SK-N-SH (cell line): ENCODE data around the gene POU4F1. TPM values are rescaled to one million over a fixed set of nuclear protein-coding genes. Genes with fewer than 3 reads are reported as not detected.

Source experiments
- CTCF ChIA-PET: fragments of 300-600, 350-600 bp; formaldehyde crosslinking; extraction: SDS; loops from one replicate; lab custom pipeline; 2021; lab: Yijun Ruan, JAX
- POLR2A ChIA-PET: fragments of 350-600 bp; sonication (Branson Sonifier 250); formaldehyde crosslinking; extraction: SDS; loops from one replicate; lab custom pipeline; 2020; ENCODE audit warnings: antibody characterized with exemption, inconsistent platforms; lab: Yijun Ruan, JAX
- DNase-seq: peaks from one replicate; pipeline ENCODE4 v3.0.0; 2012
- H2AFZ ChIP-seq: fragments of 200-600 bp; sonication (generic); 2 replicates; pipeline ENCODE4 v1.8.1; 2016; ENCODE audit warnings: antibody characterized with exemption, mild to moderate bottlenecking, low read depth
- H3F3A ChIP-seq: fragments of 200-600 bp; sonication (generic); replicated peaks from 2 replicates; pipeline ENCODE3; 2016; ENCODE audit warnings: antibody characterized with exemption, mild to moderate bottlenecking; ENCODE audit not compliant: insufficient read depth
- H3K27ac ChIP-seq, 2 experiments: fragments of 200-500 bp in 1 of 2; fragments of 200-600 bp in 1 of 2; sonication (Bioruptor generic) in 1 of 2; sonication (generic), shearing (Covaris generic) in 1 of 2; 2 replicates each; pipeline versions ENCODE4 v1.5.1 to v1.6.1; 2014 to 2016; ENCODE audit warnings: low read depth in 2 of 2, inconsistent platforms in 1 of 2, low read length in 1 of 2, mild to moderate bottlenecking in 1 of 2, mixed read lengths in 1 of 2
- H3K27me3 ChIP-seq: fragments of 200-600 bp; sonication (generic), shearing (Covaris generic); 2 replicates; pipeline ENCODE4 v1.6.1; 2016; ENCODE audit warnings: mixed run types; ENCODE audit not compliant: insufficient read depth
- H3K36me3 ChIP-seq, 2 experiments: fragments of 200-500 bp in 1 of 2; fragments of 200-600 bp in 1 of 2; sonication (Bioruptor generic) in 1 of 2; sonication (generic) in 1 of 2; replicated peaks in 1 of 2; 2 replicates each; pipeline versions ENCODE3 to v1.5.1; 2014 to 2016; ENCODE audit warnings: low read length in 1 of 2, mild to moderate bottlenecking in 1 of 2; ENCODE audit not compliant: insufficient read depth in 2 of 2, control insufficient read depth in 1 of 2
- H3K4me1 ChIP-seq, 2 experiments: fragments of 200-500 bp in 1 of 2; fragments of 200-600 bp in 1 of 2; sonication (Bioruptor generic) in 1 of 2; sonication (generic), shearing (Covaris generic) in 1 of 2; 2 replicates each; pipeline versions ENCODE4 v1.5.1 to v1.6.1; 2014 to 2016; ENCODE audit warnings: low read depth in 1 of 2, low read length in 1 of 2, mixed run types in 1 of 2; ENCODE audit not compliant: insufficient read depth in 2 of 2, control insufficient read depth in 1 of 2
- H3K4me2 ChIP-seq: fragments of 200-600 bp; sonication (generic), shearing (Covaris generic); 2 replicates; pipeline ENCODE4 v1.6.1; 2017; ENCODE audit warnings: mixed run types
- H3K4me3 ChIP-seq, 2 experiments: fragments of 200-500 bp in 1 of 2; fragments of 200-600 bp in 1 of 2; sonication (Bioruptor generic) in 1 of 2; sonication (generic), shearing (Covaris generic) in 1 of 2; 2 replicates each; pipeline versions ENCODE4 v1.5.1 to v1.8.1; 2014 to 2016; ENCODE audit warnings: low read depth in 2 of 2, inconsistent platforms in 1 of 2, low read length in 1 of 2, mild to moderate bottlenecking in 1 of 2, mixed read lengths in 1 of 2, moderate library complexity in 1 of 2
- H3K79me2 ChIP-seq: fragments of 200-600 bp; sonication (generic); 2 replicates; pipeline ENCODE4 v1.8.1; 2017; ENCODE audit warnings: mild to moderate bottlenecking; ENCODE audit not compliant: insufficient read depth
- H3K9ac ChIP-seq: fragments of 200-600 bp; sonication (generic); 2 replicates; pipeline ENCODE4 v1.6.1; 2017; ENCODE audit warnings: mixed run types
- H3K9me2 ChIP-seq: fragments of 200-600 bp; sonication (generic); 2 replicates; pipeline ENCODE4 v1.6.1; 2017; ENCODE audit warnings: mixed run types
- H3K9me3 ChIP-seq: fragments of 200-600 bp; sonication (generic); 2 replicates; pipeline ENCODE4 v1.6.1; 2017; ENCODE audit warnings: mixed run types, mild to moderate bottlenecking, moderate library complexity
- H4K20me1 ChIP-seq: fragments of 200-600 bp; sonication (generic); 2 replicates; pipeline ENCODE4 v1.6.1; 2017; ENCODE audit warnings: mild to moderate bottlenecking, mixed run types; ENCODE audit not compliant: insufficient read depth
- CHD2 ChIP-seq: fragments of 150-350 bp; IDR thresholded peaks from 2 replicates; pipeline ENCODE4 v1.6.1; 2018; ENCODE audit warnings: low read length; ENCODE audit not compliant: partially characterized antibody
- ELF1 ChIP-seq: IDR thresholded peaks from 2 replicates; pipeline ENCODE4 v1.4.0; 2012
- EP300 ChIP-seq, 2 experiments: IDR thresholded peaks; 2 replicates each; pipeline versions ENCODE4 v1.4.0 to v1.6.1; 2012; ENCODE audit warnings: borderline replicate concordance in 1 of 2, low read depth in 1 of 2, low read length in 1 of 2
- EZH2phosphoT487 ChIP-seq: fragments of 200-600 bp; sonication (generic); IDR thresholded peaks from 2 replicates; pipeline ENCODE4 v1.6.1; 2017; ENCODE audit warnings: low read depth, mixed run types, mild to moderate bottlenecking, antibody characterized with exemption, moderate library complexity, borderline replicate concordance
- GATA2 ChIP-seq: sonication (generic); formaldehyde crosslinking; IDR thresholded peaks from 2 replicates; pipeline ENCODE4 v1.5.0; 2020; ENCODE audit warnings: mild to moderate bottlenecking, missing genetic modification reagents
- IRF3 ChIP-seq: fragments of 150-350 bp; IDR thresholded peaks from 2 replicates; pipeline ENCODE4 v1.6.1; 2016; ENCODE audit warnings: mild to moderate bottlenecking, low read depth, low read length
- MAX ChIP-seq: IDR thresholded peaks from 2 replicates; pipeline ENCODE4 v1.4.0; 2012; ENCODE audit warnings: low read depth
- MEF2A ChIP-seq: IDR thresholded peaks from 2 replicates; pipeline ENCODE4 v1.4.0; 2012; ENCODE audit warnings: low read depth, borderline replicate concordance
- NFIC ChIP-seq: IDR thresholded peaks from 2 replicates; pipeline ENCODE4 v1.4.0; 2012; ENCODE audit warnings: borderline replicate concordance
- PBX3 ChIP-seq: IDR thresholded peaks from 2 replicates; pipeline ENCODE4; 2012
- POLR2AphosphoS5 ChIP-seq: IDR thresholded peaks from 2 replicates; pipeline ENCODE4 v1.6.1; 2012; ENCODE audit warnings: low read depth, low read length
- RCOR1 ChIP-seq: fragments of 150-350 bp; IDR thresholded peaks from 2 replicates; pipeline ENCODE4 v1.6.1; 2017; ENCODE audit warnings: antibody characterized with exemption, low read length
- SIN3A ChIP-seq: IDR thresholded peaks from 2 replicates; pipeline ENCODE4 v1.6.1; 2012; ENCODE audit warnings: low read depth, mild to moderate bottlenecking, low read length, moderate library complexity, borderline replicate concordance
- TEAD4 ChIP-seq: IDR thresholded peaks from 2 replicates; pipeline ENCODE4 v1.4.0; 2012; ENCODE audit warnings: mild to moderate bottlenecking, borderline replicate concordance; ENCODE audit not compliant: insufficient read depth
- USF2 ChIP-seq: fragments of 150-350 bp; IDR thresholded peaks from 2 replicates; pipeline ENCODE4 v1.6.1; 2017; ENCODE audit warnings: antibody characterized with exemption, low read length, low read depth, borderline replicate concordance
- YY1 ChIP-seq: IDR thresholded peaks from 2 replicates; pipeline ENCODE4 v1.4.0; 2012; ENCODE audit warnings: low read depth, mild to moderate bottlenecking
- ZBTB33 ChIP-seq: IDR thresholded peaks from 2 replicates; pipeline ENCODE4 v1.4.0; 2012; ENCODE audit warnings: low read depth, borderline replicate concordance
- WGBS: methylation state at CpG from one replicate; pipeline ENCODE4 v1.1.6; 2017; ENCODE audit warnings: low lambda C conversion rate; 5-methylcytosine and 5-hydroxymethylcytosine counted together
- polyA plus RNA-seq, 3 experiments: library from polyadenylated mRNA; depleted of rRNA; stranded (reverse); fragments of >200 nt; gene quantifications; 2 replicates each; pipeline ENCODE4 v1.2.3, GENCODE V29; 2012

Gene POU4F1
- polyA plus RNA-seq, 1 of the 3 experiments (the other 2 are of a cell fraction) = not detected

GRCh38 chr13:78632996-78633395, 29.6 kb upstream of the POU4F1 start:
- Histone ChIP-seq H3K4me1 (no peaks in the 10 kb centered on the region), H3K9ac (no peak overlapping the region), H3F3A (no peaks in the 10 kb centered on the region), H2AFZ (no peak overlapping the region), H3K27ac (no peak overlapping the region), H3K36me3 (peaks cover 34 to 68% of the 10 kb centered on the region in 2 experiments), H3K4me3 (no peak overlapping the region), H3K79me2 (no peaks in the 10 kb centered on the region), H4K20me1 (no peaks in the 10 kb centered on the region), H3K4me2 (no peak overlapping the region), H3K27me3 (no peaks in the 10 kb centered on the region), H3K9me3 (no peaks in the 10 kb centered on the region), H3K9me2 (no peaks in the 10 kb centered on the region)
- DNase-seq = no peak
- CTCF ChIA-PET = interaction anchor here (0.7 to 1.5 kb wide), 3 partner anchors 12 to 13 kb away, joined by 3 to 6 read pairs (median 4); no protein-coding TSS in a partner anchor
- TF ChIP-seq ZBTB33 (no peak), ELF1 (no peak), GATA2 (no peak), CHD2 (no peak), MAX (no peak), USF2 (no peak), YY1 (no peak), MEF2A (no peak), PBX3 (no peak), IRF3 (no peak), RCOR1 (no peak), EP300 (IDR thresholded peaks at IDR 0.05; ENCODE audit: borderline replicate concordance in 1 of 2, low read depth in 1 of 2, low read length in 1 of 2) (no peak), POLR2AphosphoS5 (no peak), SIN3A (no peak), EZH2phosphoT487 (no peak), NFIC (no peak), TEAD4 (no peak)
- 95% methylated on average over 4 of the region's 4 CpGs for WGBS
- POLR2A ChIA-PET = no interaction called here
